Ishikawa (cell line): ENCODE results near the gene AZI2.

Source experiments
- CEBPB ChIP-seq: IDR thresholded peaks from 2 replicates; pipeline ENCODE4 v1.6.1; 2012
- CREB1 ChIP-seq: IDR thresholded peaks from 2 replicates; pipeline ENCODE4 v1.6.1; 2012; ENCODE audit warnings: low read depth
- EGR1 ChIP-seq: IDR thresholded peaks from 2 replicates; pipeline ENCODE4 v1.6.1; 2012
- EP300 ChIP-seq: IDR thresholded peaks from 2 replicates; pipeline ENCODE4 v1.6.1; 2012; ENCODE audit warnings: borderline replicate concordance
- FOXM1 ChIP-seq: IDR thresholded peaks from 2 replicates; pipeline ENCODE4 v1.6.1; 2012; ENCODE audit warnings: low read depth, borderline replicate concordance
- MAX ChIP-seq: IDR thresholded peaks from 2 replicates; pipeline ENCODE4 v1.6.1; 2012
- NFIC ChIP-seq: IDR thresholded peaks from 2 replicates; pipeline ENCODE4 v1.6.1; 2012
- RAD21 ChIP-seq: IDR thresholded peaks from 2 replicates; pipeline ENCODE4 v1.6.1; 2012; ENCODE audit warnings: low read depth
- TAF1 ChIP-seq: IDR thresholded peaks from 2 replicates; pipeline ENCODE4 v1.6.1; 2012; ENCODE audit warnings: low read depth, mild to moderate bottlenecking
- TCF12 ChIP-seq: IDR thresholded peaks from 2 replicates; pipeline ENCODE4 v1.6.1; 2012; ENCODE audit warnings: low read depth
- TEAD4 ChIP-seq: IDR thresholded peaks from 2 replicates; pipeline ENCODE4 v1.6.1; 2012
- USF1 ChIP-seq: IDR thresholded peaks from 2 replicates; pipeline ENCODE4 v1.6.1; 2012
- YY1 ChIP-seq: IDR thresholded peaks from 2 replicates; pipeline ENCODE4 v1.6.1; 2012; ENCODE audit warnings: low read depth
- ZBTB7A ChIP-seq: IDR thresholded peaks from 2 replicates; pipeline ENCODE4 v1.6.1; 2012; ENCODE audit warnings: low read depth
- TF ChIP-seq, protein P1 (sequence below): IDR thresholded peaks from 2 replicates; pipeline ENCODE4 v1.6.1; 2012; ENCODE audit warnings: low read depth, mild to moderate bottlenecking

Gene AZI2

GRCh38 chr3:28345690-28346089 is 2.9 kb downstream of the AZI2 start:
- TF ChIP-seq USF1 (no peak), YY1 (no peak), ZBTB7A (no peak), TEAD4 (no peak)

DNA sequence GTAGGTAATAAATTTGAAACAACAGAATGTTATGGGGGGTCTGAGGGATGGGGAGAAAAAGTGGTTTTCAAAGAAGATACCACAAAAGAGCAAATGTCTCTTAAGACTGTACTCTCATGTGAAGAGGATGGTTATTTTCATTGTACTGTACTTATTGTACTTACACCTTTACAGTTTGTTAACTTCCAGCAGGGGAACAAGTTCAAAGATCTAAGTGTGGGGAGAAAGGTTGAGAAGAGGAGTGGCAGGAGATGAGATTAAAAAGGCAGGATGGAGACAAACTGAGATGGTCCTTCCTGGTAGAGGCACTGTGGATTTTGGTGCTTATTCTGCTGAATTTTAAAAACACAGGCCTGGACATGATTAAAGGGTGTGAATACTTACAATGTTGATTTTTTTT is 5.5 kb downstream of the AZI2 start:
- TF ChIP-seq TCF12 (no peak), TAF1 (no peak), CREB1 (no peak), TEAD4 (no peak), MAX (no peak), ZBTB7A (no peak), CEBPB (no peak), FOXM1 (no peak), EGR1 (no peak)
- TF ChIP-seq, protein P1, sequence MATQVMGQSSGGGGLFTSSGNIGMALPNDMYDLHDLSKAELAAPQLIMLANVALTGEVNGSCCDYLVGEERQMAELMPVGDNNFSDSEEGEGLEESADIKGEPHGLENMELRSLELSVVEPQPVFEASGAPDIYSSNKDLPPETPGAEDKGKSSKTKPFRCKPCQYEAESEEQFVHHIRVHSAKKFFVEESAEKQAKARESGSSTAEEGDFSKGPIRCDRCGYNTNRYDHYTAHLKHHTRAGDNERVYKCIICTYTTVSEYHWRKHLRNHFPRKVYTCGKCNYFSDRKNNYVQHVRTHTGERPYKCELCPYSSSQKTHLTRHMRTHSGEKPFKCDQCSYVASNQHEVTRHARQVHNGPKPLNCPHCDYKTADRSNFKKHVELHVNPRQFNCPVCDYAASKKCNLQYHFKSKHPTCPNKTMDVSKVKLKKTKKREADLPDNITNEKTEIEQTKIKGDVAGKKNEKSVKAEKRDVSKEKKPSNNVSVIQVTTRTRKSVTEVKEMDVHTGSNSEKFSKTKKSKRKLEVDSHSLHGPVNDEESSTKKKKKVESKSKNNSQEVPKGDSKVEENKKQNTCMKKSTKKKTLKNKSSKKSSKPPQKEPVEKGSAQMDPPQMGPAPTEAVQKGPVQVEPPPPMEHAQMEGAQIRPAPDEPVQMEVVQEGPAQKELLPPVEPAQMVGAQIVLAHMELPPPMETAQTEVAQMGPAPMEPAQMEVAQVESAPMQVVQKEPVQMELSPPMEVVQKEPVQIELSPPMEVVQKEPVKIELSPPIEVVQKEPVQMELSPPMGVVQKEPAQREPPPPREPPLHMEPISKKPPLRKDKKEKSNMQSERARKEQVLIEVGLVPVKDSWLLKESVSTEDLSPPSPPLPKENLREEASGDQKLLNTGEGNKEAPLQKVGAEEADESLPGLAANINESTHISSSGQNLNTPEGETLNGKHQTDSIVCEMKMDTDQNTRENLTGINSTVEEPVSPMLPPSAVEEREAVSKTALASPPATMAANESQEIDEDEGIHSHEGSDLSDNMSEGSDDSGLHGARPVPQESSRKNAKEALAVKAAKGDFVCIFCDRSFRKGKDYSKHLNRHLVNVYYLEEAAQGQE, result no peak

DNA sequence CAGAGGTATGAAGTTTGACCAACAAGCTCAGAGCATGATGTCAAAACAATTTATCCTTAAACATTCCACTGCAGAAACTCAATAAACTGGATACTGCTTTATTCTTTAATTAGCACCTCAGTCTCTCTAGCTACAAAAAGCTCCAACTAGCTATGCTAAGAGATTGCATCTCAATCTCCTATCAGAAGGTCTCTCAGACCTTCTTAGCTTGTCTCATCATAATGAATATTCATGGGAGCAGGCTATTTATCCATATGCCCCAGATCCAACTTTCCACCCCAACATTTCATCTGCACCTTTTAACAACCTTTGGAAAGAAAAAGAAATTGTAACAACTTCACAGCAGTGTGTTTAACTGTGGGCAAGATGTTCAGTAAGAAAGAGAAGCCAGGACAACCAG is 11.4 kb downstream of the AZI2 start:
- TF ChIP-seq NFIC, result no peak
- TF ChIP-seq CREB1, result no peak
- no peak for TF ChIP-seq FOXM1
- no peak for TF ChIP-seq MAX
- TF ChIP-seq CEBPB, result no peak
- TF ChIP-seq EGR1, result no peak
- no peak for TF ChIP-seq USF1
- TF ChIP-seq ZBTB7A, result no peak

DNA sequence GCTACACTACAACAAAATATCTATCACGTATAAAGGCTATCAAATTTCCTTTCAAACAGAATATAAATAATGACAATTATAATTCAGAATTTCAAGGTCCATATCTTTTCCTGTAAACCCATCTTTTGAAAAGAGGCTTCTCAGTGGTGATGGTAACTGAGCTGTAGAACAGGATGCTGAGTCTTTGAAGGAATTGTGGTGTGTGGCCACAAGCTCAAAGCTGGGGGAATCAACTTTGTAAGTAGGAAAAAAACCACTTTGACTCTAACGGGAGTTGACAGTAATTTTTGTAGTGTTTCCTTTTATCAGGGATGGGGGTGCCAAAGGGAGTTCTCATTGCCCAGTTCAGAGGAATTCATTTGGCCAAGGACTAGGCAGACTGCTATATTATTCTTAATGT is 13.4 kb downstream of the AZI2 start:
- no peak for TF ChIP-seq EGR1
- no peak for TF ChIP-seq EP300
- TF ChIP-seq CEBPB, result no peak
- no peak for TF ChIP-seq ZBTB7A
- no peak for TF ChIP-seq TCF12
- TF ChIP-seq MAX, result no peak
- TF ChIP-seq CREB1, result no peak
- TF ChIP-seq, protein P1, result no peak
- no peak for TF ChIP-seq FOXM1
- TF ChIP-seq TAF1, result no peak
- no peak for TF ChIP-seq USF1
- TF ChIP-seq NFIC, result no peak
- TF ChIP-seq RAD21, result no peak

- TF ChIP-seq USF1 (no peak), NFIC (no peak), ZBTB7A (no peak), FOXM1 (no peak), EP300 (no peak), YY1 (no peak)
These were observed 14.1 kb downstream of the AZI2 start for GRCh38 chr3:28334552-28334951.
